Stimulated activated CD8-positive, alpha-beta memory T cell treated with anti-CD3 and anti-CD28 coated beads, Interleukin-4, amount 100 ng/mL, for 24 hours (primary cell): ENCODE data around the gene PNLDC1.
"Not testable (repeated sequence)": the region's sequence is repeated elsewhere in the genome, so short reads cannot be mapped to it uniquely, and the experiment has no call there.

ENCODE experiments used
- DNase-seq: peaks from one replicate; pipeline ENCODE4 v3.0.0-alpha.2; 2020; ENCODE audit warnings: low read depth

PNLDC1 gene

GRCh38 chr6:159819932-159820640 is 20.0 kb downstream of the PNLDC1 start:
- DNase-seq = no peak

- DNase-seq = no peak
Measured at GRCh38 chr6:159821122-159821521, 21.0 kb downstream of the PNLDC1 start.

GRCh38 chr6:159821726-159822125 is 21.6 kb downstream of the PNLDC1 start:
- DNase-seq = no peak

GRCh38 chr6:159823953-159824352 is 23.9 kb downstream of the PNLDC1 start:
- no peak for DNase-seq

GRCh38 chr6:159824690-159825089 is 24.6 kb downstream of the PNLDC1 start:
- DNase-seq = not testable (repeated sequence)

GRCh38 chr6:159826004-159826403 is 25.9 kb downstream of the PNLDC1 start:
- DNase-seq = no peak

- no peak for DNase-seq
Measured at GRCh38 chr6:159826968-159827647, 27.0 kb downstream of the PNLDC1 start.

GRCh38 chr6:159828074-159828473 is 28.0 kb downstream of the PNLDC1 start:
- DNase-seq = no peak

GRCh38 chr6:159829526-159829925 is 29.4 kb downstream of the PNLDC1 start:
- DNase-seq = no peak

- no peak for DNase-seq
Measured at GRCh38 chr6:159830501-159831372, 30.7 kb downstream of the PNLDC1 start.

GRCh38 chr6:159831373-159831679 is 31.2 kb downstream of the PNLDC1 start:
- no peak for DNase-seq

GRCh38 chr6:159832946-159833345 is 32.9 kb downstream of the PNLDC1 start:
- no peak for DNase-seq

GRCh38 chr6:159833556-159833955 is 33.5 kb downstream of the PNLDC1 start:
- no peak for DNase-seq

GRCh38 chr6:159833997-159834603 is 34.0 kb downstream of the PNLDC1 start:
- no peak for DNase-seq

- no peak for DNase-seq
Measured at GRCh38 chr6:159836718-159837490, 36.8 kb downstream of the PNLDC1 start.

- no peak for DNase-seq
Measured at GRCh38 chr6:159837511-159837910, 37.4 kb downstream of the PNLDC1 start.

- no peak for DNase-seq
Measured at GRCh38 chr6:159838020-159838744, 38.1 kb downstream of the PNLDC1 start.

- no peak for DNase-seq
Measured at GRCh38 chr6:159842035-159842434, 42.0 kb downstream of the PNLDC1 start.

- DNase-seq = no peak
Measured at GRCh38 chr6:159844737-159845645, 44.9 kb downstream of the PNLDC1 start.

GRCh38 chr6:159848552-159848951 is 48.5 kb downstream of the PNLDC1 start:
- DNase-seq = not testable (repeated sequence)
